Measurements from ENCODE around the gene RAD50.
"Not testable (repeated sequence)": the region's sequence is repeated elsewhere in the genome, so short reads cannot be mapped to it uniquely, and the experiment has no call there.

RAD50 gene

DNA sequence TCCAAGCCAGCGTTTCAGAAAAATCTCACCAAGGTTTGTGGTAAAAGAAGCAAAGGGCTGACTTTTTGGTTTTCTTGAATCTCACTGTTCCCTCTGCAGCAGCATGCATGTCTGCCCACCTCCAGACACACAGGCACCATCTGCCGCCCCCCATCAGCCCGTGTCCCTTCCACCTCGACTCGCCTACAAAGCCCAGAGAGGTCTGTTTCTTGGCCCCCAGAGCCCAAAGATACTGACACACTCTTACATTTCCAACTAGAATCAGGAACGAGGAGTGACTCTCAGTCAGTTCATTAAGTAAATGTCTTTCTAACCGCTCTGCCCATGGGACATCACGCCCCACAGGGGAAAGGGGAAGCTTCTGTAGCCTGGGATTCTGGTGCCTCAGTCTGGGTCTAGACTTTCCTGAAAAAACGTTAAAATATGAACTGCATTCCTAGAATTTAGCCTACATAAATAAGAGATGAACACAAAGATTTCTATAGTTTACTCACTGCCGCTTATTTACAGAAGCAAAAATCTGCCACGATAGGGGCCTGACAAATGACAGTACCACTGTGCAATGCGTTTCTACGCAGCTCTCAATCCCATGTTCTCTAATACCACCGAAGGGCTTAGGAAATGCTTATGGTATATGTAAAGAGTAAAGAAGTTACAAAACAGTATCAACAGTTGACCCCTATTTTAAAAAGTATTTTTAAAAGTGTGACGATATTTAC is 121.1 kb downstream of the RAD50 start:
- no peak for DNase-seq

GRCh38 chr5:132678735-132679134 is 122.0 kb downstream of the RAD50 start:
- no peak for DNase-seq

GRCh38 chr5:132679166-132679565 is 122.4 kb downstream of the RAD50 start:
- no peak for DNase-seq

DNA sequence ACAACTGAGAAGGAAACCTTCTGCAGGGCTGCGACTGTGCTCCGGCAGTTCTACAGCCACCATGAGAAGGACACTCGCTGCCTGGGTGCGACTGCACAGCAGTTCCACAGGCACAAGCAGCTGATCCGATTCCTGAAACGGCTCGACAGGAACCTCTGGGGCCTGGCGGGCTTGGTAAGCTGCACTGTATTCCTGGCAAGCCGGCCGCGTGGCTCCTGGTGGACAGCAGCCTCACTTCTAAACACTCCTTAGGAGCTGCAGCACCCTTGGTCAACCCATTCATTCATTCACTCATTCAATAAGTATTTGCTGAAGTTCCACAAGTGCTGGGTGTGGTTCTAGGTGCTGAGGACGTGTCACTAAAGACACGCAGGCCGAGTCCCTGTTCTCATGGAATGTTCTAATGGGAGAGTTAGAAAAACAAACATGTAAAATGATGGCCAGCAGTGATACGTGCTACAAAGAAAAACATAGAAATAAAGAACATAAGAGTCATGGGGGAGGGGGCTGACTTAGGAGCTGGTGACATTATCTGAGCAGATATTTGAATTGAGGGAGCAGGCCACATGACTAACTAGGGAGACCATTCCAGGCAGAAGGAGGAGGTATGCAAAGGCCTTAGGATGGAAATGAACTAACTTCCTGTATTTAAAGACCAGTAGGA is 123.1 kb downstream of the RAD50 start:
- DNase-seq, result no peak

GRCh38 chr5:132680780-132681475 is 124.2 kb downstream of the RAD50 start:
- no peak for DNase-seq

GRCh38 chr5:132681476-132681831 is 124.7 kb downstream of the RAD50 start:
- no peak for DNase-seq

DNA sequence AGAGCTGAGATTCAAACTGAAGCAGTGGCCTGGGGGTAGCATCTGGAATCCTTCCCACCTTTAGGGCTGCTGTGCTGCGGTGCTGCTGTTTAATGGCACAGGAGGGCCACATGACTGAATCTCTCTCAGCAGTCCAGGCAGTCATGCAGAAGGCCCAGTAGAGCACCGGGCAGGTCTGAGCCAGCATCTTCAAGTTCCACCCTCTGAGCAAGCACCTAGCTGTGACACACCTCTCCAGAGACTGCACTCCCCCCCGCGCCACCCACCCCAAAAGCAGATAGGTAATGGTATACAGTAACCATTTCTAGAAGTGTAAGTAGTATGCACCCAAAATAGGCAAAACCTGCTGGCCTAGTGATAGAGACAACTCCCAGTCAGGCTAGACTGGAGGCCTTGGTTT is 125.2 kb downstream of the RAD50 start:
- no peak for DNase-seq

GRCh38 chr5:132684491-132684890 is 127.7 kb downstream of the RAD50 start:
- DNase-seq, result no peak

DNA sequence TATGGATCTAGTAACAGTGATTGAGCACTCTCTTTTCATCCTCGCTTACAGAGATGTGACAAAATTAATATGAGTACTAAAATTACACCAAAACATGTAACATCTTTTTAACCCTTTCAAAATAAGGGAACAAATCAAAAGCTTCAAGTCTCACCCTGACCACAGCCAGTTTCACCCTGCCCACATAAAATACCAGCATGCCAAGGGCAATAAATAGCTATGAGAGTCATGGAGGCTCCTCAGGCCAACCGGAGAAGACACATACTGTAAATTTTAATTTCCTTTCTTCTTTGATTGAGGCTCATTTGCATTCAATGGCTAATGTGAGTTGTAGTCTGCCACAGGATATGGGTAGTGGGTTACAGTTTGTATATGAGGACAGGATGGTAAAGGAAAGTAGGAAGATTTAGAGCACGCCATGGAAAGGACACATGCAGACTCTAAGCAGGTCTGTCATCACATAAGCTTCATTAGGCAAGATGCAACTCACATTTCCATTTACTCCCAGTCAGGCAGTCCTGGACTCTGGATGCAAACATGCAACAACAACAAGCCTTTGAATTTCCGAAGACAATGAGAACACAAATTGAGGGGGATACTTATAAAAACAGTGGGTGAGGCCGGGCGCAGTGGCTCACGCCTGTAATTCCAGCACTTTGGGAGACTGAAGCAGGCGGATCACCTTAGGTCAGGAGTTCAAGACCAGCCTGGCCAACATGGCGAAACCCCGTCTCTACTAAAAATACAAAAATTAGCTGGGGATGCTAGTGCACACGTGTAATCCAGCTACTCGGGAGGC is 128.3 kb downstream of the RAD50 start:
- DNase-seq, result no peak

DNA sequence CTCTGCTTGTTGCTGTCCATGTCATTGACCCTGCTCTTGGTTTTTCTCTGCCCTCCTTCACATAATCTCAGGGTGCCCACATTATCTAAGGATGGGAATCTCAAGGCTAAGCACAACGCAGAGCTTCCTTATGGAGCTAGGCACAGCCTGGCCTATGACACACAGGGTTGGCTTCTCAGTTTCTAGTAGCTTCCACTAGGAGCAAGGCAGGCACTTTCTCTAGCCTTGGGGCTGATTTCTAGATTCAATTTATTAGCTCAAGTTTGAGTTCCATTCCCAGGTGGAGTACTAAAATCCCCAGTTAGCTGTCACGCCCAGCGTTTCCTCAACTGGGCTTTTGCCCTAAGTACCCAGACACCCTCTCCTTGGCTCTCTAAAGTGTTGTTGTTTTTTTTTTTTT is 129.4 kb downstream of the RAD50 start:
- no peak for DNase-seq

GRCh38 chr5:132687995-132688394 is 131.2 kb downstream of the RAD50 start:
- no peak for DNase-seq

- no peak for DNase-seq
These were observed 132.0 kb downstream of the RAD50 start for GRCh38 chr5:132688536-132689339.

GRCh38 chr5:132689513-132689912 is 132.7 kb downstream of the RAD50 start:
- no peak for DNase-seq

GRCh38 chr5:132690156-132690555 is 133.4 kb downstream of the RAD50 start:
- DNase-seq, result no peak

GRCh38 chr5:132691755-132692631 is 135.2 kb downstream of the RAD50 start:
- not testable (repeated sequence) for DNase-seq

- no peak for DNase-seq
These were observed 135.8 kb downstream of the RAD50 start for GRCh38 chr5:132692632-132692967.

Measured in NCI-H146 (cell line).